Hypothalamus (tissue), 51 donors: Measurements from ENCODE around the gene ODF4.

Experiments used
- DNase-seq, 51 donors: peaks; one replicate each; lab custom pipeline; 2025; lab: John Stamatoyannopoulos, UW

The ODF4 gene

GRCh38 chr17:8339540-8339939 lies at the start of gene ODF4:
TSS of gene ODF4 (plus strand) at chr17:8339840. CDS start at chr17:8340052, 212 bp downstream.
- DNase-seq, result no peak

DNA sequence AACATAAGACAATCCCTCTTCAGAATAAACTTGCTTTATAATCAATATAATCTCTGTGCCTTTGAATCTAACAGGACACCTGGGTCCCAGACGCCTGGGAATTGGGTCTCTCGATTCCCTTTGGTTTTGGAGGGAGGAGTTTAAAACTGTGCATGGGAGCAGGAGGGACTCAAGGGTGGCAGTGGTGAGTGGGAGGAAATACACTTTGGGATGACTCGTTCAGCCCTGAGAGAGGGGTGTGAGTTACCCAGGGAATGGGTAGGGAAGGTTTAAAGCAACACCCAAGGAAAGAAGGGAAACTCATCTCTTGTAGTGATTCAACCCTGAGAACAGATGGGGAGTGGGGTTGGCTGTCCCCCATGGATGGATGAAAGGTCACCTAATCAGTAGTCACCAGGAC lies 49.6 kb upstream of the ODF4 start:
- no peak for DNase-seq

DNA sequence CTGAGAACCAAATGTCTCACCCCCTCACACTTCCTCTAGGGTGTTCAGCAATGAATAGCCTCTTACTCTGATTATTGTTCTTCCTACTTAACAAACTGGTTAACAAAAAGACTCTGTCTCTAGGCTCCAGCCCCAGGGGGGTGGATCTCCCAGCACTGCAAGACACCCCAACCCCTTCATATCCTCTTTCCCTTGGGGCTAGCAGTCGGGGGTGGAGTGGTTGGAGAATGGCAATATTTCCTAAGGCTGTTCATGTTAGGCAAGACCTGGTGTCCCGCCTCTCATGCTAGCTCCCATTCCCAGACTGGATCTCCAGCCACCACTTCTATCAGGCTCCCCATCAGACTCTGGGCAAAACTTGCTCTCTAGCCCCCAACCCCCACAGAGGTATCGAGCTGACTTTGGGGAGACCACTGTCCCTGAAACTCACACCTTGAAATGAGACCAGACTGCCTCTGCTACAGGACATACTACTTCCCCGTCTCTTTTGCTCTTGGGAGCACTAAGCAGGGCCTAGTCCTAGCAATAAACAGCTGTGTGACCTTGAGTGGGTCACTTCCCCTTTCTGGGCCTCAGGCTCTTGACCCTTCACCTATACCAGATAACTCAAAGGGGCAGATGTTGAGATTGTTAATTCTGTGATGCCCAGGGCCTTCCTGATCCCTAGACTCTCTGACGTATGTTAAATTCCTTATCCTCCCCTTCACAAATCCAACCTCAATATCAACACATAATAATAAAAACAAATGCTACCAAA lies 46.8 kb upstream of the ODF4 start:
- DNase-seq, result no peak

GRCh38 chr17:8294361-8294760 lies 45.3 kb upstream of the ODF4 start:
- DNase-seq, result no peak

DNA sequence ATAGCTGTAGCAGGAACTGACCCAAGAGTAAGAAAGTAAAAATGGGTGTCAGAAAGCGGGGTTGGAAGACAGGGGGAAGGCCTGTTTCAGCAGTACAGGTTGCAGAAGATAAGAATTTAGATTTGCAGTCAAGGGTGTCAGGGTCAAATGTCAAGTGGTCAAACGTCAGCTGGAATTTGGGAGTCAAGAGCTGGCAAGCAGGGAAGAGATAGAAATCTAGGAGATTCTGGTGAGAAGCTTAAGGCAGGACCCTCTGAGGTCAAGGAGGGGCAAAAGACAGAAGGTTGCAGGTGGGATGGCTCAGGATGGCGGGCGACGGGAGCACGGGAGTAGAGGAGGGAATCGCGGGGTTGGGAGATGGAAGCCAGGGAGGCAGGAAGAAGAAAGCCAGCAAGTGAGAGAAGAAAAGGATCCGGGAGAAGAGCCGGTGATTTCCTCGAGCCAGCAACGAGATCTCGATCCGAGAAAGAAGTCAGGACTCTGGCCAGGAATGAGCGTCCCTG lies 44.8 kb upstream of the ODF4 start:
- DNase-seq, result peak in 1 of 51 donors; percentile 49

DNA sequence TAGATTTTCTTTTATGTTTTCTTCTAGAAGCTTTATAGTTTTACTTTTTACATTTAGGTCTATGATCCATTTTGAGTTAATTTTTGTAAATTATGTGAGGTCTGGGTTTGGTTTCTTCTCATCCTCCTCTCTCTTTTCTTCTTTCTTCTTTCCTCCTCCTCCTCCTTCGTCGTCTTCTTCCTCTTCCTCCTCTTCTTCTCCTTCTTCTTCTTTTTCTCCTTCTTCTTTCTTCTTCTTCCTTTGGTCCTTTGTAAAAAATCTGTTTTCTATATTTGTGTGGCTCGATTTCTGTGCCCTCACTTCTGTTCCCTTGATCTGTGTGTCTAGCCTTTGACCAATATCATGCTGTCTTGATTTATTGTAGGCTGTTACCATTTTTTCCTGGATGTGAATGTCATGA lies 39.4 kb upstream of the ODF4 start:
- no peak for DNase-seq

DNA sequence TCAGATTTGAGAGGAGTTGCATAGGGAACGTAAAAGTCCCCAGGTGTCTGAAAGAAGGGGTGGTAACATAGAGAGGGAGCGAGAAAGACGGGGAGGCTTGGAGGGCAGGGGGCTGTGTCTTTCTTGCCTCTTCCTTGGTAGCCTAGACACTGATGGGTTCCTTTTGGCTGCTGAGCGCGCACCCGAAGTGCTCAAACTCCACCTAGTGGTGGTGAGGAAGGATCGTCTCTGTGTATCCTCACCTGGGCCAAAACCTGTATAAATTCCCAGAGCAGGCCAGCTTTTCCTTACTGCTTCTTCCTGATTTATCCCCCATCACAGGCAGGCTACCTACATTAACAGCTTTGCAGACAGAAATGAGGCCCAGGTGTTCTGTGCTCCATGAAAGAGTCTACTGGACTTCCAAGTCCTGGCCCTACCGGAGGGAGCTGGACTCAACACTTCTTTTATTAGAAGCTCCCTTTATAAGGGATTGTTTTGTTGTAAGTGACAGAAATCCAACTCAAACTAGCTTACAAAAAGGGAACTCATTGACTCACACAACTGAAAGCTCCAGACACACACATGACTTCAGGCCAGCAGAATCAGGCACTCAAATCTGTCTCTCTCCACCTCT lies 38.9 kb upstream of the ODF4 start:
- peak in 38 of 51 donors; percentile 5 to 71 (median 36) for DNase-seq

DNA sequence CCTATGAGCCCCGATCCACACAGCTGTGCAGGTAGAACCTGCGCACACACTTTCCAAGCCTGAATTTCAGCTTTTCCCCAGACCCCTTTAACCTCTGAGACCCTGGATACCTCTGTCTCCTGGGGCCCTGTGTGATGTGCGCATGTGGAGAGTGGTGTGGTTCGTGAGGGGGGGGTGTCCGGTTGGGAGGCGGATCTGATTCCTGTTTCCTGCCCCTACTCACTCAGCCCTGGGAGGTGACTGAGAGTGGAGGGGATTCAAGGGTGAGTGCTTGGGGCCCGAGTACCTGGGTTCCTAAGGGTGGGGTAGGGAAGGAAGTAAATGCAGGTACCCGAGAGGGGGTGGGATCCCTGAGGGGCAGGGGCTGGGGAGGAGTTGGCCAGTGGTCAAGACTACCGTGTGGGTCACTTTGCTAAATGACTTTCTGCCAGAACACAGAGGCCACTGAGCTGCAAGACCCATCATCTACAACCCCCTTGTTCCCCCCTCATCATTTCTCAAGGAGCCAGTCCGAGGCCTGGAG lies 29.0 kb upstream of the ODF4 start:
- no peak for DNase-seq

GRCh38 chr17:8311131-8311790 lies 28.4 kb upstream of the ODF4 start:
- no peak for DNase-seq

- DNase-seq, result no peak
Observed at GRCh38 chr17:8312251-8312650, 27.4 kb upstream of the ODF4 start.

- no peak for DNase-seq
Observed at GRCh38 chr17:8312726-8313600, 26.7 kb upstream of the ODF4 start.

DNA sequence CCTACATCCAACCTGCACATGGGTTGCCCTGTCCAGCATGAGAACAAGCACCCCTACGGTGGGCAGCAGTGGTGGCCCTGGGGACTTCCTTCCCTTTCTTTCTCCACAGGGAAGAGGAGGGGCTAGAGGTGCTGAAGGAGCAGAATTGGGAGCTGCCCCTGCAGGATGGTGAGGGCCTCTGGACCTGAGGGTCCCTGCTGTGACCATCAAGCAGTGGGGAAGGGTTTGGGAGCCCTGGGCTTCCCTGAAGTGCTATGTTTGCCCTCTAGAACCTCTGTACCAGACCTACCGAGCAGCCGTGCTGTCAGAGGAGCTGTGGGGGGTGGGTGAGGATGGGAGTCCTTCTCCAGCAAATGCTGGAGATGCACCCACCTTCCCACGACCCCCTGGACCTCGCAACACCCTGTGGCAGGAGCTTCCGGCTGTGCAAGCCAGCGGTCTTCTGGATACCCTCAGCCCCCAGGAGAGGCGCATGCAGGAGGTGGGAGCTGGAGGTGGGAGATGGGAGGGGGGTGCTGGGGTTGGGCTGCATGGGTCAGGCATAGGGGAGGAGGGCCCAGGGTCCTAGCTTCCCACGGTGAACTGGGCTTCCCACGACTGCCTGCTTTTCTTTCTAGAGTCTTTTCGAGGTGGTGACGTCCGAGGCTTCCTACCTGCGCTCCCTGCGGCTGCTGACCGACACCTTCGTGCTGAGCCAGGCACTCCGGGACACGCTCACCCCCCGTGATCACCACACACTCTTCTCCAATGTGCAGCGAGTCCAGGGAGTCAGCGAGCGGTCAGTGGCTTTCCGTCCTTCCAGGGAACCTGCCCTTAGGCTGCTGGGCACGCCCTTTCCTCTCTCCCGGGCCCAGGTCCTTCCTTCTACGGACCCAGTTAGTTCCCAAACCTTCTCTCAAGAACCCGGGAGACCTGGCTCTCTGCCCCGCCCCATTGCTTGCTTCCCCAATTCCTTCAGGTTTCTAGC lies 24.6 kb upstream of the ODF4 start:
- DNase-seq, result no peak

DNA sequence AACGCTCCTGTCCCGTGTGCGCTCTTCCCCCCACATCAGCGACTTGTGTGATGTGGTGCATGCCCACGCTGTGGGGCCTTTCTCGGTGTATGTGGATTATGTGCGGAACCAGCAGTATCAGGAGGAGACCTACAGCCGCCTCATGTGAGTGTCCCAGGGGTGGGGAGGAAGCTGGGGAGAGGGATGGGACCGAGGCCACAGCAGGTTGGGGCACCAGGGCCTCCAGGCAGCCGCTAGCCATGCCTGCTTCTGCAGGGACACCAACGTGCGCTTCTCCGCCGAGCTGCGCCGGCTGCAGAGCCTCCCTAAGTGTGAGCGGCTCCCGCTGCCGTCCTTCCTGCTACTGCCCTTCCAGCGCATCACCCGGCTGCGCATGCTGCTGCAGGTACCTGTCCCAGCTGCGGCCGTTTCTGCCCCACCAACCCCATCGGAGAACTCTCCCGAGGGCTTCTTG lies 23.8 kb upstream of the ODF4 start:
- DNase-seq, result peak in 1 of 51 donors; percentile 4

DNA sequence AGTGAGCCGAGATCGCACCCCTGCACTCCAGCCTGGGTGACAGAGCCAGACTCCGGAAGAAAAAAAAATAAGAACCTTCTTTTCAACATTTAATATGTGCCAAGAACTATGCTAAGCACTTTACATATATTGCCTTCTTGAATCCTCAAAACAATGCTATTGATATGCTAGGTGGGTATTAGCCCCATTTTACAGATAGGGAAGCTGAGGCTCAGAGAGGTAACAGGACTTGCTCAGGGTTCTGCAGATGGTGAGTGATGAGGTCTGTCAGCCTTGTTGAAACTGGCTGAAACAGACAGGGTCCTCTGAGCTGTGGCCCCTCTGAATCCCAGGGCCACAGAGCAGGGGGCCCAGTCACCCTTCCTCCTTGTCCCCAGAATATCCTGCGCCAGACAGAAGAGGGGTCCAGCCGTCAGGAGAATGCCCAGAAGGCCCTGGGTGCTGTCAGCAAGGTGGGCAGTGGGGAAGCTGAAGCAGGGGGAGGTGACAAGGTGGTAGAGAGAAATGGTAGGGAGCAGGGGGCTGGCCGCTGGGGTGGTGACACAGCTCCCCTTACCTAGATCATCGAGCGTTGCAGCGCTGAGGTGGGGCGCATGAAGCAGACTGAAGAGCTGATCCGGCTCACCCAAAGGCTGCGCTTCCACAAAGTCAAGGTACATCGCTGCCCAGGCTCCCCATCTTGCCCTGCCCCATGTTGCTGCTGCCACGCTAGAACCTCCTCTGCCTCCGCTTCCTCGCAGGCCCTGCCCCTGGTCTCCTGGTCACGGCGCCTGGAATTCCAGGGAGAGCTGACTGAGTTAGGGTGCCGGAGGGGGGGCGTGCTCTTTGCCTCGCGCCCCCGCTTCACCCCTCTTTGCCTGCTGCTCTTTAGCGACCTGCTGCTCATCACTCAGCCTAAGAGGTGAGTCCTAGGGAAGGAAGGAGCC lies 21.4 kb upstream of the ODF4 start:
- DNase-seq, result no peak

DNA sequence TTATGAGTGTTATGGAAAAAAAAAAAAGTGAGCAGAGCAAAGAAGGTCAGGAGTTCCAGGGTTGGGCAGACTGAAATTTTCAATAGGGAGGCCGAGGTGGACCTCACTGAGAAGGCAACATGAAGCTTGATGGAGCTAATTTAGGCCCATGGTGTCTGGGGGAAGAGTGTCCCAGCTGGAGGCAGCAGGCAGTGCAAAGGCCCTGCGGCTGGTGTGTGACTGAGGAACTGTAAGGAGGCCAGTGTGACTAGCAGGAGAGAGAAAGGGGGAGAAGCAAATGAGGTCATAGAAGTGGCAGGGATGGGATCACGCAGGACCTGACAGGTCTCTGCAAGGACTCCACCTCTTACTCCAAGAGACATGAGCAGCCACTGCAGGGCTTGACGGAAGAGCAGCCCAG lies 19.4 kb upstream of the ODF4 start:
- no peak for DNase-seq

- no peak for DNase-seq
Observed at GRCh38 chr17:8320990-8321389, 18.6 kb upstream of the ODF4 start.

DNA sequence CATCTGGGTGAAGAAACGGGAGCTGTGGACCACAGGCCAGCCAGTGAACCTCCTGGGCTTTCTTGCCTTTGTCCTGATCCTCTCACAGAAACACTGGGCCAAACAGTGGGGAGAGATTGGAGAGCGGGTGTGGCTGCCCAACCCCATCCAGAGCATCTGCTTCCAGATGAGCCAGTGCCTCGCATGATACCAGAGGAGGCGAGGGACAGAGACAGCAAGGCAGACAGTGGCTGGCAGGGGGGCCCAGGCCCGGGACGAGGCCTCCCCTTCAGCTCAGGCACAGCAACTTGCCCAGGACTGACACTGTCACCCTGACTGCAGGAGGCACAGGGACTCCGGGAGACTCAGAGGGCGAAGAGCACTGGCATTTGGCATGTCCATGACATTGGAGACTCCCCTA lies 17.6 kb upstream of the ODF4 start:
- DNase-seq, result no peak

GRCh38 chr17:8324132-8324531 lies 15.5 kb upstream of the ODF4 start:
- DNase-seq, result no peak
